Measurements from ENCODE around the gene CDCA8. TPM values are rescaled to one million over a fixed set of nuclear protein-coding genes. Genes with fewer than 3 reads are reported as not detected.
A peak's percentile ranks its signal among the peaks of the same experiment; 100 is the strongest.
"Not testable (repeated sequence)": the region's sequence is repeated elsewhere in the genome, so short reads cannot be mapped to it uniquely, and the experiment has no call there.

Gene CDCA8
- total RNA-seq, 4 donors from 2014 or later, result 3.1 to 7.4 (median 4.0) TPM

DNA sequence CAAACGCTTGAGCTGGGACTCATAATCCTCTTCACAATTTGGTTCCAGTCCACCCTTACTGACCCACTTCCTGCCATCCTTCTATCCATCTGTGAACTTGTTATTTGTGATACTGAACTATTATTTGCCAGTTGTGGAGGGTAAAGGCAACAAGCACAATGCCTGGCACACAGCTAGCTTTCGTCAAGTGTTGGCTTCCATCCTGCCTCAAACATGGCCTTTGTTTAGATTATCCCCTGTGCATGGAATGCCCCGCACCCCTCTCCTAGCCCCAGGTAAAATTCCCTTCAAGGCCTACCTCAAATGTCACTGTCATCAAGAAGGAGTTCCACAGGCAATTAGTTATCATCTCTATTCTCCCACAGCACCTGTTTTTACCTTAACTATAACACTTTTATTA lies 11.4 kb upstream of the CDCA8 start:
- Histone ChIP-seq H3K9me3 (no peaks in the 10 kb centered on the region), H3K27me3 (no peaks in the 10 kb centered on the region), H3K36me3 (peaks cover 0 to 33% (median 0%) of the 10 kb centered on the region in 3 donors), H3K27ac (no peak overlapping the region), H3K4me3 (no peak overlapping the region), H3K4me1 (peaks cover 0 to 3% (median 0%) of the 10 kb centered on the region in 4 donors)
- DNase-seq, result no peak
- no peak for TF ChIP-seq POLR2A (IDR thresholded peaks at IDR 0.05)
- TF ChIP-seq, protein P1, sequence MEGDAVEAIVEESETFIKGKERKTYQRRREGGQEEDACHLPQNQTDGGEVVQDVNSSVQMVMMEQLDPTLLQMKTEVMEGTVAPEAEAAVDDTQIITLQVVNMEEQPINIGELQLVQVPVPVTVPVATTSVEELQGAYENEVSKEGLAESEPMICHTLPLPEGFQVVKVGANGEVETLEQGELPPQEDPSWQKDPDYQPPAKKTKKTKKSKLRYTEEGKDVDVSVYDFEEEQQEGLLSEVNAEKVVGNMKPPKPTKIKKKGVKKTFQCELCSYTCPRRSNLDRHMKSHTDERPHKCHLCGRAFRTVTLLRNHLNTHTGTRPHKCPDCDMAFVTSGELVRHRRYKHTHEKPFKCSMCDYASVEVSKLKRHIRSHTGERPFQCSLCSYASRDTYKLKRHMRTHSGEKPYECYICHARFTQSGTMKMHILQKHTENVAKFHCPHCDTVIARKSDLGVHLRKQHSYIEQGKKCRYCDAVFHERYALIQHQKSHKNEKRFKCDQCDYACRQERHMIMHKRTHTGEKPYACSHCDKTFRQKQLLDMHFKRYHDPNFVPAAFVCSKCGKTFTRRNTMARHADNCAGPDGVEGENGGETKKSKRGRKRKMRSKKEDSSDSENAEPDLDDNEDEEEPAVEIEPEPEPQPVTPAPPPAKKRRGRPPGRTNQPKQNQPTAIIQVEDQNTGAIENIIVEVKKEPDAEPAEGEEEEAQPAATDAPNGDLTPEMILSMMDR (IDR thresholded peaks at IDR 0.05), result no peak

DNA sequence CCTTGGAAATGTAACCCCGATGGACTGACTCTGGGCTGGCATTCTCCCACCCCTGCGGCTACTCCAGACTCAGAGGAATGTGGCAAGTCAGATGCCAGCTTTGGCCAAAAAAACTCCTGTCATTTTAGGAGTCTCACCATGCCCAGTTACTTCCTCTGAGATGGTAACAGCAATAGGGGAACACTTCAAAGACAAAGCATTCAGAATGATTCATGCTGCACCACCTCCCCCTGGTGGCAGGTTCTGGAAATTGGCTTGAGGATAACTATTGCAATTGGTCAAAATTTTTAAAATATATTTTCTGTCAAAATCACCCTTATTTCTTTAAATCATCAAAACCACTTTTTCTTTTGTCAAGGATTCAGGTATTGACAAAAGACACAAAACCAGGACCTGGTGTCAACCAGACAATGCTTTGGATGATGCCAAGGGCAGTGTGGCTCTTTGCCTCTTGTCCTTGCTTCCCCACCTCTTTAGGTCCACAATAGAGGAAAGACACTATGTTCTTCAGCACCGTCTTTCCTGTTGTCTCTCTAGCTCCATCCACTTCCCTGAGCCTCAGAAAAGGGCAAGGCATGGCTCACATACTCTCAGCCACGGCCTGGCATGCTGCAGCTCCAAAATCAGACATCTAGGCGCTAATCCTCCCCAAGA lies 9.9 kb upstream of the CDCA8 start:
- H3K36me3 ChIP-seq, result peaks cover 0 to 44% (median 0%) of the 10 kb centered on the region in 3 donors
- no peak overlapping the region for H3K27ac ChIP-seq
- TF ChIP-seq, protein P1 (IDR thresholded peaks at IDR 0.05), result peak; percentile 75 to 92 (median 87)
- no peak for TF ChIP-seq POLR2A (IDR thresholded peaks at IDR 0.05)
- no peaks in the 10 kb centered on the region for H3K4me1 ChIP-seq
- no peaks in the 10 kb centered on the region for H3K9me3 ChIP-seq
- no peak overlapping the region for H3K4me3 ChIP-seq
- H3K27me3 ChIP-seq, result no peaks in the 10 kb centered on the region
- DNase-seq, result peak; percentile 62 to 89 (median 81)

DNA sequence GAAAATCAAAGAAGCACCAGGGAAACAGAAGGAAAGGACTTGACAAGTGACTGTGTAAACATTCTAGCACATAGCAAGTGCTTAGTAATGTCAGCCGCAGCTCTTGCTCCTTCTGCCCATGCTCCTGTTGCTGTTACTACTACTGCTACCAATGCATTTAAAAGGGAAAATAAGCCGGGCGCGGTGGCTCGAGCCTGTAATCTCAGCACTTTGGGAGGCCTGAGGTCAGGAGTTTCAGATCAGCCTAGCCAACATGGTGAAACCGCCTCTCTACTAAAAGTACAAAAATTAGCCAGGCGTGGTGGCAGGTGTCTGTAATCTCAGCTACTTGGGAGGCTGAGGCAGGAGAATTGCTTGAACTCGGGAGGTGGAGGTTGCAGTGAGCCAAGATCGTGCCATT lies 8.1 kb upstream of the CDCA8 start:
- H3K9me3 ChIP-seq, H3K27ac ChIP-seq, H3K4me1 ChIP-seq, H3K27me3 ChIP-seq, H3K4me3 ChIP-seq, DNase-seq: not testable (repeated sequence)
- H3K36me3 ChIP-seq, result peaks cover 0 to 50% (median 0%) of the 10 kb centered on the region in 3 donors

DNA sequence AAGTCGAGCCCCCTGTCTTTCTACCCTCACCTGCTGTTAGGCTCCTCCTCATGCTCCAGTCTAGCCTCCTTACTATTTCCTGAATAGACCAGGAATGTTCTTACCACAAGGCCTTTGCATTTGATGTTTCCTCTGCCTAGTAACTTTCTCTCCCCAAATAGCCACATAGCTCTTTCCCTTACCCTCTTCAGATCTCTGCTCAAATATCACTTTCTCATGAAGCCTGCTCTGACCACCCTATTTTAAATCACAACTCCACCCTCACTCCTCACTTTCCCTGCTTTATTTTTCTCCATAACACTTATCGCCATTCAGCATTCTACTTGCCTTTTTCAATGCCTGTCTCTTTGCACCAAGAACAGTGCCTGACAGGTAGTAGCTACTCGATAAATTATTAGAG lies 6.6 kb upstream of the CDCA8 start:
- no peak for DNase-seq
- Histone ChIP-seq H3K4me1 (peaks cover under 1 to 15% (median 8%) of the 10 kb centered on the region in 4 donors), H3K9me3 (no peaks in the 10 kb centered on the region), H3K4me3 (no peak overlapping the region), H3K36me3 (peaks cover 0 to 50% (median 0%) of the 10 kb centered on the region in 3 donors), H3K27me3 (no peaks in the 10 kb centered on the region), H3K27ac (no peak overlapping the region)
- TF ChIP-seq, protein P1 (IDR thresholded peaks at IDR 0.05), result no peak
- TF ChIP-seq POLR2A (IDR thresholded peaks at IDR 0.05), result no peak

DNA sequence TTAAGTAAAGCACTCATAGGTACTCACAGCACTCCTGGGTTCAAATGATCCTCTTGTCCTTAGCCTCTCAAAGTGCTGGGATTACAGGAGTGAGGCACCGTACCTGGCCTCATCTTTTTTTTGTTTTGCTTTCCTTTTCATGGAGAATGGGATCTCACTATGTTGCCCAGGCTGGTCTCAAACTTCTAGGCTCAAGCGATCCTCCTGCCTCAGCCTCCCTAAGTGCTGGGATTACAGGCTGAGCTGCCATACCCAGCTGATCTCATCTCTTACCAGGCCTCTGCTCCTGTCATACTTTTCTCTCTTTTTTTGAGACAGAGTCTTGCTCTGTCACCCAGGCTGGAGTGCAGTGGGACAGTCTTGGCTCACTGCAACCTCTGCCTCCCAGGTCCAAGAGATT lies 4.6 kb upstream of the CDCA8 start:
- H3K4me1 ChIP-seq, result peaks cover 7 to 25% (median 18%) of the 10 kb centered on the region in 4 donors
- not testable (repeated sequence) for H3K27ac ChIP-seq, H3K9me3 ChIP-seq, H3K4me3 ChIP-seq, H3K27me3 ChIP-seq, DNase-seq
- H3K36me3 ChIP-seq, result peaks cover 0 to 47% (median 0%) of the 10 kb centered on the region in 3 donors

DNA sequence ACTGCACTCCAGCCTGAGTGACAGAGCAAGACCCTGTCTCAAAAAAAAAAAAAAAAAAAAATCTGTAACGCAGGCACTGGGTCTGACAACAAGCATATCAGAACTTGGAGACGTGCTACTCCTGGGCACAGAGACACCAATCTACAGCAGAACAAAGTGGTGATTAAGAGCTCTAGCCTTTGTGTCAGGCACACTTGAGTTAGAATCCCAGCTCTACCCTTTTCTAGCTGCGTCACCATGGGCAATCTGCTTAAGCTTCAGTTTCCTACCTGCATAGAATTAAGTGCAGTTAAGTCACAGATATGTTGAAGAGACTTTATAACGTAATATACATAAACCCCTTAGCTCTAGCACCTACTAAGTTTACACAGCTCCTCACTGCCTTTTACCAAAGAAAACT lies 3.4 kb upstream of the CDCA8 start:
- peaks cover 0 to 36% (median 0%) of the 10 kb centered on the region in 3 donors for H3K36me3 ChIP-seq
- TF ChIP-seq, protein P1 (IDR thresholded peaks at IDR 0.05), result no peak
- no peak for TF ChIP-seq POLR2A (IDR thresholded peaks at IDR 0.05)
- peaks cover 7 to 29% (median 19%) of the 10 kb centered on the region in 4 donors for H3K4me1 ChIP-seq
- no peak for DNase-seq
- H3K9me3 ChIP-seq, result no peaks in the 10 kb centered on the region
- no peaks in the 10 kb centered on the region for H3K27me3 ChIP-seq
- H3K4me3 ChIP-seq, result no peak overlapping the region
- H3K27ac ChIP-seq, result no peak overlapping the region

All from Peyer's patch (tissue), 4 donors.